GM19193 (cell line): ENCODE data around the gene NTMT1.
A peak's percentile ranks its signal among the peaks of the same experiment; 100 is the strongest.

Source experiments
- POLR2A ChIP-seq: IDR thresholded peaks from 4 replicates; pipeline ENCODE4 v1.6.1; 2011; ENCODE audit not compliant: insufficient read depth, insufficient read length; ENCODE audit errors: extremely low read depth

NTMT1 gene

DNA sequence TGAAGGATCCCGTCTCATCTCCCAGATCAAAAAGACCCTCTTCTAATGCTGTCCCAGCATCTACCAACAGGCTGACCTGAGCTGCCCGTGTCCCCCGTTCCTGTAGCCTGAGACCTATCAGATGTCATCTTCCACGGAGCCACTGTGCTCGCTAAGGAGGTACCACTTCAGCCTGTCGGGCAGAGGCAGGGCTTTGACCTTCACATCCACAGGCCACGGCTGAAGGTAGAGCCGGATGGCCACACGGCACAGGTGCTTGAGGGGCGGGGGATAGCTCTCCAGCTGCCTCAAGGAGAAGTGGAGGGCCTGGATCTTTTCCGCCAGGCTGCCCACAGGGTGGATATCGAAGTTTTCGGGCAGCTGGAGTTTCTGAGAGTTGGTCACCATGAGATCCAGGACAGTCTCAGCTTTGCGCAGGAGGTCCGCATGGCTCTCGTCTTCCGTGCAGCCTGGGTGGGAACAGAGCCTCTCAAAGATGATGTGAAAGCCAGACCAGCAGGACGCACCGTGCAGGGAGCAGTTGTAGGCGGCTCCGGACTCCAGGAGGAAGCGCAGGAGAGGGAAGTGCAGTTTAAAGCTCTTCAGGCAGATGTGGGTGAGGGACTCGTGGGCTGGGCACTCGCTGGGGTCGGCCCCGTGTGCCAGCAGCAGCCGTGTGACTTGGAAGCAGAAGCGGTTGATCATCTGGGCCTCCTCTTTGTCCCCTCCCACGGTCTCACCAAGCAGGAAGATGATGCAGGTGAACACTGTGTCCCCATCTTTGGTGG is 11.9 kb downstream of the NTMT1 start:
- no peak for TF ChIP-seq POLR2A

DNA sequence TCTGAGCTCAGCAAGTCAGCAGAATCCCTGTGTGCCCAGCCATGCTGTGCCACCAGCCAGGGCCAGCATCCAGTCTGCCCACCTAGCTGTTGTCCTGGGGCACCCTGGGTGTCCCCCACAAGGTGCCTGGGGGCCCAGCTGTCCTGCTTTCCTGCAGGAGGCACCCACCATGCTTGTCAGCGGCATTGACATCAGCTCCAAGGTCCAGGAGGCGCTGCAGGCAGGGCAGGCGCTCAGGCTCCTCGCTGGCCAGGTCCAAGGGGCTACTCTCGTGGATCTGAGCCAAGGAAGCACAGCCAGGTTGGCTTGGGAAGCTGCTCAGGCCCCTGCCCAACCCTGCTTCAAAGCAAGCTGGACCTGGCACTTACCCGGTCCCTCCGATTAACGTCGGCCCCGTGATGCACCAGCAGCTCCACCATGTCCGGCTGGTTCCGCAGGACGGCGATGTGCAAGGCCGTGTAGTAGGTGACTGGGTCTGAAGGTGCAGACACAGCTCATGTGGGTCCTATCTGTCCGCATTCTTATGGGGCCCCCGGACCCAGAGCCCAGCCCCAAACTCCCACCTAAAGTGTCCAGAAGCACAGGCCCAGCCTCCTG is 13.2 kb downstream of the NTMT1 start:
- TF ChIP-seq POLR2A = no peak

DNA sequence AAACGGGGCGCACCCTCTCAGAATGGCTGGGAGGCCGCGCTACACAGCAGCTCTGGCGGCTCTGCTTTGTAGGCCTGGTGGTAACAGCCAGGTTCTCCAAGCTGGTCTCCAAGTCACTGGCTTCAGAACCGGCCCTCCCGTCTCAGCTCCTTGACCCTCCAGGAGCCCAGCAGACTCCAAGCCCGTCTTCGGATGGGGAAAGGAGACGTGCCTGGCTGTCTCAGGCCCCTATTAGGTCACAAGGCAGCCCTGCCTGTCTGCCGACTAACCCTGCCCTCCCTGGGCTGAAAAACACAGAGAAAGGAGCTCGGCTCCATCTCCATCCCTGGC is 13.8 kb downstream of the NTMT1 start:
- TF ChIP-seq POLR2A = no peak

DNA sequence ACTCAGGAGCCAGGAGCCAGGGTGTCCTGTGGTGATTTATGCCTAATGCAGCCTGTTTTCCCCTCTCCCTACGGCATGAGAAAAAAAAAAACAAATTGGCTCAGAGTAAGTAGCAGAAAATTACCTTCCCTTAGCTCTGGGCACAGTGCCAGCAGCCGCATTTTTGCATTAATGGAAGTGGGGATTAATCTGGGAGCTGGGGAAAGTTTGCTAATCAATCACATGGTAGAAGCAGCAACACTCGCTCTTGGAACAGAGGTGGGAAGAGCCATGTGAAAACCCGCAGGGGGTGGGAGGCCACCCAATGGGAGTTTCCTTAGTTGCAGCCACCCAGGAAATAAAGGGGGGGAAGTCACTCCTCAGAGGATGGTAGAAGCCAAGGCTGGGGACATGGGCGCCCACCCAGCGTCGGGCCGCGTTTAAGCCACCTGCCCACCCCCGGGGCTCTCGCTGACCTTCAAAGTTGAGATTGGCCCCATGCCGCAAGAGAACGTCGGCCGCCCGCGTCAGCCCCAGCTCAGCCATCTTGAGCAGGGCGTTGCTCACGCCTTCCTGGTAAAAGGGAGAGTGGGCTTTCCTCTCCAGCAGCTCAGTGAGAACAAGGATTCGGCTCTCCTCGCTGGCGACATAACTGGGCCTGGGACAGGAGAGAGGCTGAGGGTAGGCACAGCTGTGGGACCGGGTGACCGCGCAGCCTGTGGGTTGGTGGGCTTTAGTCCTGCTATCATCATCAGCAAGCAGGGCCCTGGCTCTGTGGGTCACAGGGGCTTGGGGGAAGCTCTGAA is 14.3 kb downstream of the NTMT1 start:
- no peak for TF ChIP-seq POLR2A

DNA sequence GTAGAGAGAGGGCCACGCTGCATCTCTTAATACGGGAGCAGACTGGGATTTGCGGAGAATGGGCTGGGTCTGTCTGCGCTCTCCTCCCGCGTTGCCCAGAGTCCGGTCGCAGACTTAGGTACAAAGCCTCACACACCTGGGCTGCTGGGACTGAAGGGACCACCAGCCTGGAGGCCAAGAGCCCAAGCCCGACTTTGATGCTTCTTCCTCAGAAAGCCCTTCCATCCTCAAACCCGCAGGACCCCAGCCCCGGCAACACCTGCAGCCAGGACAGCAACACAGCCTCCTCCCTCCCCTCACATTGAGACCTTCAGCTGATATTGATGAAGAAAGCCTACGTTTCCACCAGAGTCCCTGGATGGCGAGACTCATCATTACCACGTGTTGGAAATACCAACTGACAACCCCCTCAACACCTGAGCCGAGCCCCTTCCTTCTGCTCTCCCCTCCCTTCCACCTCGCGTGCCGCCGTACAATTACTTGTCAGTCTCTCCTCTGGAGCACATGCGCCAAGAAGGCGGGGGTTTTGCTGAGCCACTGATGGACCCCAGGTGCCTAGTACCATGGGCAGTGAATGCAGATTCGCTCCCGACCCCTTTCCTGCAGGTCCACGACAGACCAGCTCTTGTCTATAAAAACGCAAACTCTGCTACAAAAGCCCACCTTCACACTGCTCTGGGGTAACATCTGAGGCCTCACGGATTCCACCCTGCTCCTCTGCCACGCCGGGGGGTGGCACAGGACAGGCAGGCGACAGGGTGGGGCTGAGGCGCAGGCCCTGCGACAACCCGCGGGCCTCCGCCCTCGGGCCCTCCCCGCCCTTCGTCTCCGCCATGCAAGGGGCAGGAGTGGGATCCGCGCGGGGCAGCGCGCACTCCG is 15.1 kb downstream of the NTMT1 start:
- TF ChIP-seq POLR2A = no peak

DNA sequence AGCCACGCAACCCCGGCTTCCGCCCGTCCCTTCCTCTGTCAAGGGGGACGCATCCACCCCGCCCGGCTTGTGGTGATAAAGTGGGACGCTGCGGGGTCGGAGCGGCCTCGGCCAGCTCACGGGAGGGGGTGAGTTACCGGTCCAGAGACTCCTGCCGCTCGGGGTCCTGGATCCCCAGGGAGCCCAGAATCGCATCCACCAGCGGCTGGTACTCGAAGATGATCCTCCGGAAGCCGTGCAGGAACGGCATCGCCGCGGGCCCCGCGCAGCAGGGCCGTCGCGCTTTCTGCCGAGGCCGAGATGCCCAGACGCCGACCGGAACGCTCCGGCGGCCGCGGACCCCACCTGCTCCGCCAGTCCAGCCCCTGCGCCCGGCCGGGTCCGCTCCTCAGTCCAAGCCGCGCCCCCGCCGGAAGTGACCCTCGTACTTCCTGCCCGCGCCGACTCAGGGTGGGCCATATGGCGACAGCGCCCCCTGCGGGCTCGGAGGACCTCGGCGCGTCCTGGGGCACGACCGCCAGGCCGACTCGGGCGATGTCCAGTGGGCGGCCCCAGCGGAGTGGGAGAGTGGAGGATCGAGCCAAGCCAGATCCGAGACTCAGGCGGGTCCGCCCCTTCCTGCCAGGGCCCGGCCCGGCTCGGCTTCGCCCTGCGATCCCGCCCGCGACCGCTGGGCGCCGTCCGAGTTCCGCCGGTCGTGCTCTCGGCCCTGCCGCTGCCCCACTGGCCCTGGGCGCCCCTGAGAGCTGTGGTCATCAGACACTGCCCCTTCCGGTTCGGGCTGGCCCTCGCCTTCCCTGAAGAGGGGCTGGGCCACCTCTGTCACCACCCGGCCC is 16.0 kb downstream of the NTMT1 start, which contains the start of gene ASB6:
Gene ASB6 (minus strand): TSS at position 402 of the 836 bp plus-strand sequence. CDS start 152 bp downstream, at position 250.
- TF ChIP-seq POLR2A = peak; percentile 85

DNA sequence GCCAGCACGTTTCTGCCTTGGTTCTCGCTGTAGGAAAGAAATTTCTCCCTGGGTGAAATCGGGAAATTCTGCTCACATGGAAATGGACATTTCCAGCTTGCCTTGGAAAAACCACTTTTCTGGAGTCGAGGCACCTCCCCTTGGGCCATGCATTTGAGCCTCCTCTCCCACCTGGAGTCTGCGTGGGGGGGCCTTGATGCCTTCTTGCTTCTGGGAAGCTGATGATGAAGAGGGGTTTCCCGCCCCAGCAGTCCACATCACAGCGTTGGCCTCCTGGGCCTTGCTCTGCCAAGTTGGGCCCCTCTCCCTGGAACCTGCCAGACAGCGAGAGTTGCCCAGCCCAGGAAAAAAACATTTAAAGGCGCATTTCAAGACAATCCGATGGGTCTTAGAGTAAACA is 17.7 kb downstream of the NTMT1 start:
- TF ChIP-seq POLR2A = no peak

DNA sequence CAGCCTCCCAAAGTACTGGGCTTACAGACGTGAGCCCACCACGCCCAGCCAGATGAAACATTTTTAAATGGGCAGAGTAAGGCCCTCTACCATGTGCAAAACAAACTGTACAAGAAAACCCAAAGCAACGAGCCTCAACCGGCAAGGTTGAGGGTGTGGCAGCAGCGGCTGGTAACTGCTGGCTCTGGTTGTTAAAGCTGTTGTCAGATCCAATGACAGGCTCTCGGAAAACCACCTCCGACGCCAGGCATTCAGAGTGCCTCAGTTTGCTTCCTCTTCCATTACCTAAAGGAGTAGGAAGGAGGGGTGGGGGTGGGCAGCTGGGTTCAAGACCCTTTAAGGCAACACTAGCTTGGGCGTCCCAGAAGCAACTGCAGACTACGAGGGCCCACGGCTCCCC is 18.4 kb downstream of the NTMT1 start:
- TF ChIP-seq POLR2A = no peak

DNA sequence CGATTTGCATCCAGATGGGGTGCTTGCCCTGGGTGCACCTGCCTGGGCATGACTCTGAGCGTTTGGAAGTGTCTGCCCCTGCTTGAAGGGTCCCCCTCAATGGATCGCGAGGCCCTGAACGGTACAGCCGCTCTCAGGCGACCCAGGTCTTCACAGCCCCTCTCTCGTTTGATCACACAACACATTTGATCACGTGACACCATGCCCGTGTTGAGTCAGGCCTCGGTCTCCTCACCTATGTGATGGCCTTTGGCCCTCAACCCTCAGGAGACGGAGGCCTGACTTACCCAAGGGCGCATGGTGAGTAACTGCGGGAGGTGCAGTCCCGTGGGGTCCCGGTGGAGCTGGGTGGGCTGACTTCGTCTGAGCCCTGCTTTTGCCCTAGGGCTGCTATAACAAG is 18.9 kb downstream of the NTMT1 start:
- no peak for TF ChIP-seq POLR2A

DNA sequence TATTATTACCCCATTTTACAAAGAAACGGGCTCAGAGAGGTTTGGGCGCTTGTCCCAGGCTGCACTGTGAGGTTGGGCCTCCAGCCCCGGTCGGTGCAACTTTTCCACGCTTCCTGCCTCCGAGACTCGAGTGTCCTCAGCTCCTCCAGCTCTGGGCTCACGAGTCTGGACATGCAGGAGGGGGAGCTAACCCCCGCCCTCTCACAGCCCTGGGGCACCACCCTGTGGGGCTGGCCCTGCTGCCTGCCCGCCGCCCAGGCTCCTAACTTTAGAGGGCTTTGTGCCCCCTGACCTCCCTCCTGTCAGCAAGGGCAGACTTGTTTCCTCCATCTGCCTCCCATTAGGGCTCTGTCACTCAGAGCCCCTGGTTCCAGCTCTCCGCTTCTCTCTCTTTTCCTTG is 20.3 kb downstream of the NTMT1 start:
- TF ChIP-seq POLR2A = no peak

DNA sequence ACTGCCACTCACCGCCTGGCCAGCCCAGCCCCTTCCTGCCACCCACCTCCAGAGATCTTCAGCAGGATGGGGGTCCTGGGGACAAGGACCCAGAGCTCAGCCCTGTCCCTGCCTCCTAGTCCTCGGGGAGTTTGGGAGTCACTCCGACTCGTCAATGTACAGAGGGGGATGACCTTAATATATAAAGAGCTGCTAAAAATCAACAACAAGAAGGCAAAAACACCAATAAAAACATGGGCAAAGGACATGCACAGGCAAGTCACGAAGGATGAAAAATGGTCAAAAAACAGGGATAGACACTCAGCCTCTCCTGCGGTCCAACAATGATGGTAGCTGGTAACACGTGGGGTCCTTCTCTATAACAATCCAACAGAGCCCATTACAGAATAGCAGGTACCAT is 20.7 kb downstream of the NTMT1 start:
- TF ChIP-seq POLR2A = no peak

DNA sequence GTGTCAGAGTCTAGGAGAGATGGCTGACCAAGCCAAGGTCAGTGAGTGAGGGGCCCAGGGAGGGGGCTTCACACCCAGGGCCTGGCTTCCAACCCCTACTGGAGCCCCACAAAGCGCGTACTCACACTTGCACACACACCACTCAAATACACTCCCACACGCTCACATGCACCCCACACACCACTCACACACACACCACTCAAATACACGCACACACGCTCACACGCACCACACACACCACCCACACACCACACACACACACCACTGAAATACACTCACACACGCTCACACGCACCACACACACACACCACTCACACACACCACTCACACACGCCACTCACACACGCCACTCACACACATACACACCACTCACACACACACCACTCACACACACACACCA is 21.7 kb downstream of the NTMT1 start:
- no peak for TF ChIP-seq POLR2A

DNA sequence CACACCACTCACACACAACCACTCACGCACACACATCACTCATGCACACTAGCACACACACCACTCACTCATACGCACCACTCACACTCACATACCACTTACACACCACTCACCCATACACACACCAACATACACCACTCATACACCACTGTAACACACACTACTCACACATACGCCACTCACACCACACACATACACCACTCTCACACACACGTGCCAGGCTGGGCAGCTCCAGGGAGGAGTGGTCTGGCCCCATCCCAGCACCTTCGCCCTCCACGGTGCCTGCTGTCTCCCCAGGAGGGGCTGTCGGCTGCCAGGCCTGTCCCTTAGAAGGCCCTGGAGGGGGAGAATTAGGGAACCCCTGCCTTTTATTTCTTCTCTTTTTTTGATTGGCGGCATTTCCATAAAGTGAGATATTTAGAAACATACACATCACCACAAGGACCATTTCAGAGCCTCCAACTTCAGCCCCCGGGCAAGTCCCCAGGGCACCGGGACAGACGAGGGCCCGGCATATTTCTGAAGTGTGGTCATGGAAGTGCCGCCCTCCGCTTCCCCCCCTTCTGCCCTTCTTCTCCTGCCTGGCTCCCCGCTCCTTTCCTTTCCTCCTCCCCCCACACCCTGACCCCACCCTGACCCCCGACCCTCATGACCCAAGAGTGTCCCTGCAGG is 22.3 kb downstream of the NTMT1 start:
- no peak for TF ChIP-seq POLR2A

DNA sequence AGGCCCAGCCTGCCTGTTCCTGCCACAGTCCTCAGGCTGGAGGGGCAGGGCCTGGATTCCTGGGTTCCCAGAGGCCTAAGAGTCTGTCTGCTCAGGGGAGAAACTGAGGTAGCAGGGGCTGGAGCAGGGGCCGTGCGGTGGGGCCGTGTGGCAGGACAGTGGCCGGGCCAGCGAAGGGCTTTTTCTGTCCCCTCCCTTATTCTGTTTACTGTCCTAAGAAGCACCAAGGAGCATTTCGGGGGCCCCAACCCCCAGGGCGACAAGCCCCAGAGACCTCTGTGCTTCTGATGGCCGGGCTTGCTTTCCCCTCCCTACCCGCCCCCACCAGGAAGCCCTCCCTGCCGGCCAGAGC is 22.8 kb downstream of the NTMT1 start:
- no peak for TF ChIP-seq POLR2A
